Astrocyte of the hippocampus (primary cell): ENCODE results near the gene DNAJC21.

Experiments
- DNase-seq: peaks from one replicate; pipeline ENCODE4 v3.0.0; 2011; ENCODE audit warnings: low read depth, low spot score

The DNAJC21 gene

DNA sequence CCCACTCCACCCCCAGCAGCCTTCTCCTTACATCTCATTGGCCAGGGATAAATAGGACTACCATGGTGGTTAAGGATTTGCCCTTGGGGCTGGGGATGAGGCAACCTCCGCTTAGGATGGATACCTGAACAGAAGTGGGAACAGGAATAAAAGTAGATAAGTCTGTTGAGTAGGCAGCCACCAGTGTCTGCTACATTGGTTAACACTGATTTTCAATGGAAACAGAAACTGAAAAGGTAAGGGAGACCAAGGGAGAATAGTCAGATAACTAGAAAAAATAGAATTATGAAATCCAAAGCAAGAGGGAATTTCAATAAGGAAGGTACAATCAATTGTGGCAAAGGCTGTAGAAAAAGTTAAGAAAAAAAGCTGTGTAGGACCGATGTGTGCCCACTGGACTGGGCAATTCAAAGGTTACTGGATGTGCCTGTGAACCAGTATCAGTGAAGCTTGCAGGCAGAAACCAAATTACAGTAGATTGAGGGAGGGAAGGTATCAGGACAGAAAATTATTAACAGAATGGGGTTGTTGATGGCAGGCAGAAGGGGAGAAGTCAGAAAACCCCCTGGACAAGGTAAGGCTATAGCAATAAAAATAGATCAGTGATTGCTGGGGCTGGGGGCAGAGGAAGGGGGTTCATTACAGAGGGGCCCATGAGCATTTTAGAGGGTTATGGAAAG is 48.7 kb downstream of the DNAJC21 start:
- no peak for DNase-seq

DNA sequence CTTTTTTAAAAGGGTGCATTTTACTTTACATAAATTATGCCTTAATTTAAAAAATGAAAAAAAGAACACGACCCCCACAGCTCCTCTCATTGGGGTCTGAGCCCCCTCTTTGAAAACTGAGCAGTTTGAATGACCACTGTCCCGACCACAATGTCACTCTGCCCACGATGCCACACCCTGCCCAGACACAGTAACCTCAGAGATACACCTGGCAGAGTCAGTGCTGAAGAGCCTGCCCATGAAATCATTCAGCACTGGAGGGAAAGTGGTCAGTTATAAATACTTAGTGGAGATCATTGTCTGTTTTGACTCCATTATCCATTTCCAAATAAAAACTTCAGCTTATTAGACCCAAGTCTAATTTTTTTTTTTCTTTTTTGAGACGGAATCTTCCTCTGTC is 49.3 kb downstream of the DNAJC21 start:
- DNase-seq = no peak

DNA sequence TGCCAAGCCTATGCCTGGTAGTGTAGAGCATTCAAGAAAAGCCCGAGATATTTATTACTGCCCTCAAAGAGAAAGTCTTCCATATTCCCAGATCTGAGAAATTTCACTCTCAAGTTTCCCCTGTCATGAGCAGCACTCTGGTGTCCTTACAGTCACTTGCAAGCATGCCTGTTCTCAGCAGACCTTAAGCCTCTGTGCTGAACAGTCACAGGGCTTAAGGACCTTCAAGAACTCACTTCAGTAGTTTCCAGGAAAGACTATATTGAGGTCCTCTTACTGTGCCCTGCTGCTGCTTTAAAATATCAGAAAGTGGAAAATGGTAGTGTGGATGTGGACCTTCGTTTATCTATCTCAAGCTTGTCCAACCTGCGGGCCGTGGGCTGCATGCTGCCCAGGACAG is 53.5 kb downstream of the DNAJC21 start:
- no peak for DNase-seq

DNA sequence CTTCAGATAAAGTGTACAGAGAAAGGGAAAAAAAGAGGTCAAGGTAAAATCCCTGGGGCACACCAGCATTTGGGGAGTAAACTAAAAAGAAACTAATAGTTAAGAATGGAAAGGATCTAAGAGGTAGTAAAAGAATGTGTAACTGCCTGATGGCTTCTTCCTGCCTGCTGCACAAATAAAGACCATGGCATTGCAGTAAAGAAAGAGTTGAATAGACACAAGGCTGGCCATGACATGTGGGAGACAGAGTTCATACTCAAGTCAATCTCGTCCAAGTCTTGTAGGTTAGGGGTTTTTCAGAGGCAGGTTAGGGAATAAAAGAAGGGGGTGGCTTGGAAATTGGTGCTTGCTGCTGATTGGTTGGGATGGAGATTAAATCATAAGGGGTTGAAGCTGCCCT is 57.6 kb downstream of the DNAJC21 start:
- DNase-seq = no peak

DNA sequence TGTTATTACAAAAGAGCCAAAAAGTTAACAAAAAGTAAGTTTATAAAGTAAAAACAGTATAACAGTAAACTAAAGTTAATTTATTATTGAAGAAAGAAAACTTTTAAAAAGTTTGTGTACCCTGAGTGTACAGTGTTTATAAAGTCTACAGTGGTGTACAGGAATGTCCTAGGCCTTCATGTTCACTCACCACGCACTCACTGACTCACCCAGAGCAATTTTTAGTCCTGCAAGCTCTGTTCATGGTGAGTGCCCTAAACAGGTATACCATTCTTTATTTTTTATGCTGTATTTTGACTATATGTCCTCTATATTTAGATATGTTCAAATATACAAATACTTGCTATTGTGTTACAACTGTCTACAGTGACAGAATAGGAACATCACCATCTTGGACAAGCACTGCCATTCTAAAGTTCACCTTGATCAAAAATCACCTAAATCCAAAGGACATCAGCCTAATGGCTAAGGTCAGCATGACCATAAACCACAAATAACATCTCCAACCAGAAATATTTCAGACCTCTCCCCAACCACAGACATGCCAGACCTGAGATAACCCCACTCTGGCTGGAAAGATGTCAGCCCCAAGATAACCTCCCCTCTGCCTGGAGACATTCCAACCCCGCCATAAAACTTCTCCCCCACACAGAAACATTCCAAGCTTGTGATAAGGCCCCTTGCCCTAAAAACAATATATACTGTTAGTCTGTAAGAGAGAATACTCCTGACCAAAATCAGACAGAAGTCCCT is 62.3 kb downstream of the DNAJC21 start:
- peak; percentile 39 for DNase-seq

DNA sequence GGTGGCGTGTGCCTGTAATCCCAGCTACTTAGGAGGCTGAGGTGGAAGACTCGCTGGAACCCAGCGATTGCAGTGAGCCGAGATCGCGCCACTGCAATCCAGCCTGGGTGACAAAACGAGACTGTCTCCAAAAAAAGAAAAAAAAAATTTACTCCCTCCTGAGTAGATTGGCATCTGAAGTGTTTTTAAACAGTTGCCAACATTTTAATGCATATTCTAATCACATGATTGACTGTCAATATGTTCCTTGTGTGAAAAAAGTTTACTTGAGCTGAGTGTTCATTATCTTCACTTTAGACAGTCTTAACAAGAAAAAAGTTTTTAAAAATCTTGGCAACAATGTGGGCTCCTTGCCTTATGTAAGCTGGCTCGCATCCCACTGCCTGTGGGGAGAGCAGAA is 64.6 kb downstream of the DNAJC21 start:
- DNase-seq = no peak

DNA sequence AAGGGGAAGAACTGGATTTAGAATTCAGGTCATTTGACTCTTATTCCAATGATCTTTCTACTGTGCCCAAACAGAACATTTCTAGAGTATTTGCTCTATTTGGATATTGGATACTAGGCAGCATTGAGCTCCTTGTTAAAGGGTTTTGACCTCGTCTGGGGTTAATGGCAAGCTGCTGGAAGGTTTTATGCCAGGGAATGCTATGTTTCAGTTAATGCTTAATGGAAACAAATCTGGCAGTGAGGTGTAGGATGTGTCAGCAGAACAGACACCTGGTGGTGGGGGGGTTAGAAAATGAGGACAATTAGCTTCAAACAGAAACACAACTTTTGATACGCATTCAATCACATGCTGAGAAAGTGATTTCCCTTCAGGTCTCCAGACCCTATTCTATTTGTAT is 66.9 kb downstream of the DNAJC21 start:
- no peak for DNase-seq

DNA sequence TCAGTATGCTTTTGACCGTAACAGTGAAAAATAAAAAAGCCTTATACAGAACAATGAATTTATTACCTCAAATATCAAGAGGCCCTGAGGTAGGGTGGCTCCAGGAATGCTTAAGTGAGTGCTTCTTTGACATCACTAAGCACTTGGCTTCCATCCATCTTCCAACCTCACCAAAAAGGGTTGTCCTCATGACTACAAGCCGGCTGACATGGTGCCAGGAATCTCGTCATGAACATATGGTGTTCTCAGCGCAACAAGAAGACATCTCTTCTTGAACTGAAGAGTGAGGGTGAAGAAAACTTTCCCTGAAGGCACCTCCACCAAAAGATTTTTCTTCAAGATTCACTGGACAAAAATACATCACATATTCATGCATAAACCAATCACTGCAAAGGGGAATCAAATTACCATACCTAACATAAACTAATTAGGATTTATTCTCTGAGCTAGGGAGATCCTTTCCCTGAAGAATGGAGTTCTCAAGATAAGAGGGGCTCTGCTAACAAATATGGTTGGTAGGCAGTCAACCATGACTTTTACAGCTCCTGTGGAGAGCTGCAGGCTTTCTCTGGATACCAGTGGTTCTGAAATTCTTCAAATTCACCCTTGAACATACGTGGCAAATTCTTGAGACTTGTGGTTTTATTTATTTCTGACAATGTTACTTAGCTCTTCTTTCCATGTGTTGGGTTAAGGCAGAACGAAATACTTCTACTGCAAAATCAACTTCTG is 68.9 kb downstream of the DNAJC21 start:
- peak; percentile 41 for DNase-seq

DNA sequence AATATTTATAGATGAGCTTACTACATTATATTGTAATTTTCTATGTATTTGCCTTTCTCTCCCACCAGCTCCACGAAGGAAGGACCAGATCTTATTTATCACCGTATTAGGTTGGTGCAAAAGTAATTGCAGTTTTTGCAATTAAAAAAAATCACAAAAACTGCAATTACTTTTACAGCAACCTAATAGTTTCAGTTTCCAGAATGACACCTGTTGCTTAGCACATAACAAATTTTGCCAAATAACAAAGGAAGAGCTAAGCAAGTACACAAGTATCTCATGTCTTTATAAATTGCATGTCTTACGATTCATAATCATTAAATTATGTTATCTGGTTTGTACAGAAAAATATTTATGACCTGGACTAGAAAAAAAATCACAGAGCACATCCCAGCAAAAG is 72.5 kb downstream of the DNAJC21 start:
- DNase-seq = no peak

DNA sequence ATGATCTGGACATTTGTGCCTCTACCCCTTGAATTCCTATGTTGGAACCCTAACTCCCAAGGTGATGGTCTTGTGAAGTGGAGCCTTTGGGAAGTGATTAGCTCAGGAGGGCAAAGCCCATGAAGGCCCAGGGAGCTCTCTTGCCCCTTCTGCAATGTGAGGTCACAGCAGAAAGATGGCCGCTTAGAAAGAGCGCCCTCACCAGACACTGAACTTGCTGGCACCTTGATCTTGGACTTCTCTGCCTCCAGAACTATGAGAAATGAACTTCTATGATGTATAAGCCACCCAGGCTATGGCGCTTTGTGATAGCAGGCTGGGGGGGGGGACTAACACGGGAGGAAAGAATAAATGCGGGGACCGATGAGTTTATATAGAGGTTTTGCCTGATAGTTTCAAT is 73.1 kb downstream of the DNAJC21 start:
- no peak for DNase-seq

DNA sequence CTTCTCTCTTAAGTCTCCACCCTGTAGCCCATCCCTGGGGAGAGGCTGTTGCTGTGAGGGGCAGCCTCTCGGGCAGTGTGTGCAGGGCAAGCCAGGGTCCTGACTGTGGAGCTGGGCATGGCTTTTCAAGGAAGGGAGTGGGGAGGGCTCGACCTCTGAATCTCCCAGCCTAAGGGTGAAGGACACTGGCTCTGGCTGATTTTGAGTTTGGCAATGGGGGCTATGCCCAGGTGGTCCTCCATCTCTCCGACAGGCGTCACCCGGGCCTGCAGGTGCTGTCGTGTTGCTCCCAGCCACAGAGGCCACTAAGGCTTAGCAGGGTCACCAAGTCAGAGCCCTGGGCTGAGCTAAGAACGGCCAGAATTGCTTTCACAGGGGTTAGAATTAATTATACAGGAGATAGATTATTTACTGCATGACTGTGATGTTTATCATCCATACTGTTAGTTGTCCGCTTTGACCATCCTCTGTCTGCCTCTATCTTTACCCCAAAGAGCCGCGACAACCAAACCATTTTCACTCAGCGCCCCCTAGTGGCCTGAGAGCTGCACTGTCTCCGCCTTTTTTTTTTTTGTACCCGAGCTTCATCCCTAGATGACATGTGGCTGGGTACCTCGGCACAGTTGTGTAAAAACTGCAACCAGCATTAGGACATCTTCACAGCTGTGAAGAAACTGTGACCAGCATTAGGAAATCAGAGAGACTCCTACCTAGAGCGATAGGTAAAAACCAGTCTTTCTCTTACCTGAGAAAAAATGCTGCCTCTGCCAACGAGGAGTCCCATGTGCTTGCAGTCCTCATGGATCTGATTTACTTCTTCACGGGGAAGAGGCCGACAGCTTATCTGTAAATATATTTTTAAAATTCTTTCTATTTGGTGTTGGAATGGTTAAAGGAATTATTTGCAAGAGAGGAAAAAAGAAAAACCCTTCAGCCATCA is 73.9 kb downstream of the DNAJC21 start:
- peak; percentile 70 for DNase-seq

DNA sequence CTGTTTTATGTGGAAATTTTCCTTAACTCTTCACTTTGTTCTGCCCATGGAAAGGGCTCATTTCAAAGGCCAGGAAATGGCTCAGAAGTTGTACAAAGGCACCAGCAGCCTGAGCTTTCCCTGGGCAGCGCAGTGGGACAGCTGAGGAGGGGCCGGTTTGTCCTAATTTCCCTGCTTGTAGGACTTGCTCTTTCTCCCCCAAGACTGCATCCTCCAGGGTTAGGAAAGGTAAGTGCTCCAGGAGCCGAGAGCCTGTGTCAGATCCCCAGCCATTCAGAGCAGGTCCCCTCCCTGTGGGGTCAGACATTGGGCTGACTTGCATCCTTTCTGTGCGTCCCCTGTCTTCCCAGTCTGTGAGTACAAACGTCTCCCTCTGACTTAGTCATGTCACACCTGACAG is 74.8 kb downstream of the DNAJC21 start:
- no peak for DNase-seq

DNA sequence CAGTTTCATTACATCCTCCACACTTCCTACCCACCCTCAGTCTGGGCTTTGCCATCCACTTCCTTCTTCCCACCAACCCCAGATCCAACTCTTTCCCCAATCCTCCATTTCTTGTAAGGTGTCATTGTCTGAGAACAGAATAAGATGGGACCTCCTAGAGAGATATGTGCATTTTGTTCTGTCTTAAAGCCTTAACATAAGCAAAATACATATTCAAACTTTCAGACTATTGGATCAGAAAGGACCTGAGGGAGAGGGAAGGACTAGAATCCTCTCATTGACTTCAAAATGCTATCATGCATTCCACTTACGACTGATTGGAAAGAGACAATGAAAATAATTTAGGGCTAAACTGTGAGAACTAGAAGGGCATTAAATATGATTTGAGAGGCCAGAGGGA is 75.4 kb downstream of the DNAJC21 start:
- DNase-seq = no peak
